Stimulated activated CD8-positive, alpha-beta memory T cell treated with anti-CD3 and anti-CD28 coated beads, Interleukin-12 subunit alpha, Interleukin-12 subunit beta, amount 100 ng/mL, for 24 hours (primary cell): ENCODE data around the gene C12orf57.

Experiments
- DNase-seq: peaks from one replicate; pipeline ENCODE4 v3.0.0-alpha.2; 2020; ENCODE audit errors: extremely low read depth

C12orf57 gene

GRCh38 chr12:6917491-6918231 is 26.2 kb upstream of the C12orf57 start:
- DNase-seq = no peak

DNA sequence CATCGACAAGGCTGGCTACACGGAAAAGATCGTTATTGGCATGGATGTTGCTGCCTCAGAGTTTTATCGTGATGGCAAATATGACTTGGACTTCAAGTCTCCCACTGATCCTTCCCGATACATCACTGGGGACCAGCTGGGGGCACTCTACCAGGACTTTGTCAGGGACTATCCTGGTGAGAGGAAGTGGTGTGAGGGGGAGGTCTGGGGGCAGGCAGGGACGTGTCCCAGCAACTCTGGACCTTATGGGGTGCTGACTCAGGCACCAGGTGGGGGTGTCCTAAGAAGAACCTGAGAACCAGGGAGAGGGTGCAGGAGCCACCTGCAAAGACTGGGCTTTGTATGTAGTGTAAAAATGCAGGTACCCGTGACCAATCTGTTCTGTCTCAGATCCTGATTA is 24.2 kb upstream of the C12orf57 start:
- no peak for DNase-seq

- DNase-seq = no peak
Observed at GRCh38 chr12:6921539-6921938, 22.3 kb upstream of the C12orf57 start.

- no peak for DNase-seq
Observed at GRCh38 chr12:6921996-6922946, 21.6 kb upstream of the C12orf57 start.

- no peak for DNase-seq
Observed at GRCh38 chr12:6923003-6923732, 20.7 kb upstream of the C12orf57 start.

GRCh38 chr12:6923851-6924250 is 20.0 kb upstream of the C12orf57 start:
- DNase-seq = no peak

DNA sequence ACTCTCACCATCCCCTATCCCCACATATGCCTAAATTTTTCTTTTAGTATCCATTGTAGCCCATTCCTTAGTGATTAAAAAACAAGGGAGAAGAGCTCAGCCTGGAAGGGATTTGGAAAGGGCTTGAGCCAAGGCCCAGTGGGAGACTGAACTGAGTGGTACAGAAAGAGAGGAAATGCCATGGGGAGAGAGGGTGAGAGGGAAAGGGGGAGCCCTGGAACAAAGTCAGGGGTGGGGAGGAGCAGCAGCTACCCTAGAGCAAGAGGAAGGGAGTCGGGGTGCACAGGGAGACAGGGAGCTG is 18.6 kb upstream of the C12orf57 start:
- no peak for DNase-seq

DNA sequence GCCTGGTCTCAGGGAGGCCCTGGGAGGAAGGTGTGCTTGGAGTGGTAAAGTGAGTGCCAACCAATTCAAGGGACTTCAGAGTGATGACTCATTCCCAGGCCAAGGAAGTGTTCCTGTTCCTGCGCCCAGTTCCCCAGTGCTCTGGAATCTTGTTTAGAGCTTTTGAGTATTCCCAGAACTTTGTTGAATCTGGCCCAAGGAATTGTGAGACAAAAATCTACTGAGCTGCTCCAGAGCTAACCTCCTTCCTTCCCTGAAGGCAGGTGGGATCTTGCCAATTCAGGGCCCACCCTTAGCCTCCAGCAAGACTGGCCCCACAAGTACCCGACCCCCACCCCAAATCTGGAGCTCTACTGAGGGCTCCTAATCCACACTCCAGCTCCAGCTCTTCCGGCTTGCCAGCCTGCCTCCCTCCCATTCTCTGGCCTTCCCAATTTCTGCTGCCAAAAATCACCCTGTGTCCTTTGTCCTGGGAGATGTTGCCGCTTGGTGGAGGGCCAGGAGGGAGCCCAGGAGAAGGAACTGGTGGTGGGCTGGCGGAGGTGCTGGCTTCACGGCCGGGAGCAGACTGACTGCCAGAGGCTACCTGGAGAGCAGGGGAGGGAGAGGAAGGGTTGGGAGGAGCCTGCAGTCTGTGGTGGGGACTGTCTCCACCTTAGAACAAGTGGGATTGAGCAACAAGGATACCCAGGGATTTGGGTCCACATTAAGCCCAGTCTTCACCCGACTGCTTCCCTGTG is 18.1 kb upstream of the C12orf57 start:
- no peak for DNase-seq

DNA sequence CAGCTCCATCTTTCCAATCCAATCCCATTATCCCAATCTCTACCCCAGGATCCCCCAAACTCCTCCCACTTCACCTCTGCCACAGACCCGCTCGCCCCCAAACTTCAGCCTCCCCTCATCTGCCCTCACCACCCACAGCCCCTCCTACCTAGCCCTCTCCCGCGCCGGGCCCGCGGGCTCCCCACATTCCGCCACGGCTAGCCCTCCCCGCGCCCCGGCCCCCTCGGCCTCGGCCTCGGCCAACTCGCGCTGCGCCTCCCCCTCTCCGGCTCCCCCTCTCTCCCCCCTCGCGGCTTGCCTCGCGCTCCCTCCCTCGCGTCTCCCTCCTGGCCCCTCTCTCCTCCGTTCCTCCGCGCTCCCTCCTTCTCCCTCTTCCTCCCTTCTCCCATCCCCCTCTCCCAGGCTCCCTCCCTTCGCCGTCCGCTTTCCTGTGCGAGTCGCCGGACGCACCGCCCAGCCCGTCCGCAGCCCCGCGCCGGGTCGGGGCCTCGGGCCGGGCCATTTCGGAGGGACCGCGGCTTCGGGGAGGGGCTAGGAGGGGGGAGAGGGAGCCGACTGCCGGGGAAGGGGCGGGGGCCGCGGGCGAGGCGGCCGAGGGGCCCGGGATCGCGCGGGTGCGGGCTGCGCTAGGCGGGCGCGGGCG is 16.3 kb upstream of the C12orf57 start, which contains the start of gene ATN1:
TSS of gene ATN1 (plus strand) at position 581 of the 643 bp plus-strand sequence. CDS start 6,043 bp downstream, outside the sequence.
- DNase-seq = no peak

GRCh38 chr12:6928022-6928702 is 15.7 kb upstream of the C12orf57 start:
- DNase-seq = no peak

DNA sequence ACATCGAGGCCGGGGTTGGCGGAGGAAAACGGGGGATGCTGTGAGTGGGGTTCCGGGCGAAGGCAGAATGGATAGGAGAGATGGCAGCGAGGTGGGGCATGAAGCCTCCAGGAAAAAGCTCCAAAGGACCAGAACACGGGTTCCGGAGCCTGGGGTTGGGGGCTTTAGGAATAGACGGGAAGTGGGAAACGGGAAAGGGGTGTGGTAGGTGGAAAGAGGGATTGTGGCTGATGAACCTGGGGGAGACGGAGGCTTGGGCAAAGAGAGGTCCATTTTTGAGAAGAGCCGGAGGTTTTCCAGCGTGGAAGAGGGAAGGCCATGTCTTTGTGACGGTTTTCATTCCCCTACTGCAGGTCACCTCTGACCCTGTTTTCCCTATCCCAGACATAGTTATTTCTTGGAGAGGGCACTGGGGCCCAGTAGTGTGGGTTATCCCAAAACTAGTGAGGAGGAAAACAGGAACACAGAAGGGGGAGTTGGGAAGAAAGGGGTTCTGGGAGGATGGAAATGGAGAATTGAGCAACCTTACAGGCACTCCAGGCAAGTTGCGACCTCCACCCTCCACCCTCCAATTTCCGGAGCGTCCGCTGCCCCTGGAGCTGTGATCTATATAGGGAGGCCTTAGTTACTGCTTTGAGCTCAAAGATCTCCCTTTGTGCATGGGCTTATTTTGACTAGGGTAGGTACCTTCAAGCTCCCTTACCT is 15.0 kb upstream of the C12orf57 start:
- no peak for DNase-seq

- DNase-seq = no peak
Observed at GRCh38 chr12:6929466-6930452, 14.1 kb upstream of the C12orf57 start.

- DNase-seq = no peak
Observed at GRCh38 chr12:6932766-6933165, 11.1 kb upstream of the C12orf57 start.

DNA sequence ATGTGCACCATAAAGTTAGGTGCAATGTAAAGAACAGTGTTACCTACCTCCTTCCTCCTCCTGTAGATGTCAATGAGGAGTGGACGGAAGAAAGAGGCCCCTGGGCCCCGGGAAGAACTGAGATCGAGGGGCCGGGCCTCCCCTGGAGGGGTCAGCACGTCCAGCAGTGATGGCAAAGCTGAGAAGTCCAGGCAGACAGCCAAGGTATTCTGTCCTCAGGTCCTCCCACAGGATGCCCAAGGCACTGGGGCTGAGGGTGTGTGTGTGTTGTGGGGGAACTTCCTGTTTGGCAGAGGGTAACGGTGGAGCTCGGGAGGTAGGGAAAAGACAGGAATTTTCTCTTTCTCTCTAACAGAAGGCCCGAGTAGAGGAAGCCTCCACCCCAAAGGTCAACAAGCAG is 9.7 kb upstream of the C12orf57 start:
- DNase-seq = no peak

- no peak for DNase-seq
Observed at GRCh38 chr12:6935371-6936193, 8.2 kb upstream of the C12orf57 start.

- no peak for DNase-seq
Observed at GRCh38 chr12:6936194-6936635, 7.6 kb upstream of the C12orf57 start.

GRCh38 chr12:6936636-6937480 is 7.0 kb upstream of the C12orf57 start:
- no peak for DNase-seq
